SK-N-SH treated with all-trans-retinoic acid at 6 μM for 48 hours (cell line): Measurements from ENCODE around the gene CSF2RB.

Source experiments
- BACH2 ChIP-seq: fragments of 250-450 bp; sonication (Bioruptor Pico); IDR thresholded peaks from 2 replicates; pipeline ENCODE4 v1.9.0; 2021; ENCODE audit warnings: mild to moderate bottlenecking, borderline replicate concordance
- ISL1 ChIP-seq: fragments of 250-450 bp; sonication (Bioruptor Pico); IDR thresholded peaks from 2 replicates; pipeline ENCODE4 v2.1.2; 2022; ENCODE audit warnings: mild to moderate bottlenecking, moderate library complexity
- PATZ1 ChIP-seq: fragments of 250-450 bp; sonication (Bioruptor Pico); IDR thresholded peaks from 2 replicates; pipeline ENCODE4 v1.8.0; 2020; ENCODE audit warnings: mild to moderate bottlenecking, moderate library complexity, borderline replicate concordance
- PPARA ChIP-seq: fragments of 250-450 bp; sonication (Bioruptor Pico); IDR thresholded peaks from 2 replicates; pipeline ENCODE4 v1.5.0; 2020; ENCODE audit warnings: mild to moderate bottlenecking, borderline replicate concordance
- RARB ChIP-seq: fragments of 250-450 bp; sonication (Bioruptor Pico); IDR thresholded peaks from 2 replicates; pipeline ENCODE4 v1.8.0; 2021; ENCODE audit warnings: mild to moderate bottlenecking, moderate library complexity
- TOX ChIP-seq: fragments of 250-450 bp; sonication (Bioruptor Pico); IDR thresholded peaks from 2 replicates; pipeline ENCODE4 v1.8.0; 2021; ENCODE audit warnings: mild to moderate bottlenecking, moderate library complexity, borderline replicate concordance
- ZFP30 ChIP-seq: fragments of 450-650 bp; formaldehyde crosslinking; IDR thresholded peaks from 2 replicates; pipeline ENCODE4 v1.5.0; 2022; ENCODE audit warnings: mild to moderate bottlenecking, moderate library complexity
- ZNF70 ChIP-seq: fragments of 450-650 bp; formaldehyde crosslinking; IDR thresholded peaks from 2 replicates; pipeline ENCODE4 v1.5.0; 2020; ENCODE audit warnings: mild to moderate bottlenecking, moderate library complexity
- ZNF8 ChIP-seq: fragments of 450-650 bp; formaldehyde crosslinking; IDR thresholded peaks from 2 replicates; pipeline ENCODE4 v1.5.0; 2020; ENCODE audit warnings: mild to moderate bottlenecking, moderate library complexity

- TF ChIP-seq BACH2 (no peak), PATZ1 (CRISPR knock-in tag) (no peak), PPARA (no peak), ZNF70 (CRISPR knock-in tag) (no peak), TOX (CRISPR knock-in tag) (no peak), ISL1 (no peak), ZNF8 (CRISPR knock-in tag) (no peak), ZFP30 (CRISPR knock-in tag) (no peak), RARB (no peak)
Observed at GRCh38 chr22:36864454-36865215, 48.8 kb upstream of the CSF2RB start.
